Measurements from ENCODE around the gene HELB. TPM values are rescaled to one million over a fixed set of nuclear protein-coding genes. Genes with fewer than 3 reads are reported as not detected.

HELB gene
- total and polyA plus RNA-seq, 2 of the 4 experiments (the other 2 are of a cell fraction): 0.72 to 2.9 TPM

GRCh38 chr12:66255737-66256136 lies 46.6 kb upstream of the HELB start:
- H3K36me3 ChIP-seq (ENCODE audit: control insufficient read depth, insufficient read depth, low read length): no peaks in the 10 kb centered on the region

More at GRCh38 chr12:66255737-66256136, 46.6 kb upstream of the HELB start:
- no peak overlapping the region for H3K56ac ChIP-seq (ENCODE audit: extremely low read depth, insufficient read depth, low read length)
- H3K23ac ChIP-seq (ENCODE audit: low read depth, low read length): no peak overlapping the region
- no peak overlapping the region for H2AK5ac ChIP-seq (ENCODE audit: low read depth, low read length)
- no peaks in the 10 kb centered on the region for H3K79me1 ChIP-seq (ENCODE audit: low read depth in 1 of 2, low read length in 2 of 2)
- H4K91ac ChIP-seq (ENCODE audit: insufficient read depth, low read depth, low read length): no peak overlapping the region
- no peak overlapping the region for H2BK5ac ChIP-seq (ENCODE audit: low read depth, low read length, poor library complexity, severe bottlenecking)
- no peak overlapping the region for H3K14ac ChIP-seq (replicated peaks; ENCODE audit: low read depth, low read length)
- POLR2A ChIA-PET (ENCODE audit: unreplicated experiment): no interaction called here
- dilution Hi-C loops (cut with HindIII; ENCODE audit: low sequenced_read_pairs, unreplicated experiment) (no loop called here), in situ Hi-C loops (cut with MboI; ENCODE audit: low sequenced_read_pairs) (no loop called here), intact Hi-C loops (cut with micrococcal nuclease) (no loop called here)
- BruUV-seq (replicated peaks): no TSS peak
- no peak overlapping the region for H3K4me3 ChIP-seq (ENCODE audit: insufficient read depth, low read depth, low read length)
- H3K27me3 ChIP-seq (ENCODE audit: control insufficient read depth, insufficient read depth, low read length): peaks cover 6% of the 10 kb centered on the region
- H3K4ac ChIP-seq (ENCODE audit: low read depth, low read length): no peak overlapping the region
- H4K8ac ChIP-seq (ENCODE audit: low read depth in 2 of 2, low read length in 2 of 2): no peak overlapping the region
- H4K20me1 ChIP-seq (ENCODE audit: insufficient read depth, low read length): no peaks in the 10 kb centered on the region
- no peak overlapping the region for H2BK15ac ChIP-seq (ENCODE audit: low read depth, low read length)
- H2BK20ac ChIP-seq (ENCODE audit: low read depth, low read length): no peak overlapping the region
- TF ChIP-seq RCOR1 (IDR thresholded peaks at IDR 0.05; ENCODE audit: insufficient replicate concordance, low read length) (no peak), ELK1 (IDR thresholded peaks at IDR 0.05; ENCODE audit: borderline replicate concordance, low read depth, low read length) (no peak), NFE2L2 (IDR thresholded peaks at IDR 0.05; ENCODE audit: low read depth, low read length) (no peak), CEBPB (IDR thresholded peaks at IDR 0.05; ENCODE audit: low read depth, low read length) (no peak), RFX5 (IDR thresholded peaks at IDR 0.05; ENCODE audit: low read depth, low read length) (no peak), CHD1 (IDR thresholded peaks at IDR 0.05; ENCODE audit: low read depth, low read length) (no peak), MAFK (IDR thresholded peaks at IDR 0.05; ENCODE audit: low read depth, low read length) (no peak)
- ATAC-seq (ENCODE audit: low read depth) (no peak), DNase-seq (no peak)
- no peak overlapping the region for H3K18ac ChIP-seq (ENCODE audit: low read depth, low read length)
- H3K4me1 ChIP-seq (ENCODE audit: control insufficient read depth, insufficient read depth, low read length): no peaks in the 10 kb centered on the region
- no peak overlapping the region for H2AK9ac ChIP-seq (replicated peaks; ENCODE audit: low read depth, low read length, poor library complexity)
- CTCF ChIA-PET: no interaction called here
- H3K27ac ChIP-seq (ENCODE audit: insufficient read depth, low read length): no peak overlapping the region
- H3K9ac ChIP-seq (ENCODE audit: low read depth, low read length): no peak overlapping the region
- H3K9me3 ChIP-seq (ENCODE audit: control insufficient read depth, insufficient read depth, low read length): no peaks in the 10 kb centered on the region
- no peaks in the 10 kb centered on the region for H3K9me1 ChIP-seq (ENCODE audit: insufficient read depth, low read length)
- H2AFZ ChIP-seq (replicated peaks; ENCODE audit: low read length, poor library complexity): no peak overlapping the region
- H2BK120ac ChIP-seq (ENCODE audit: low read depth, low read length): no peak overlapping the region
- no peak overlapping the region for H4K5ac ChIP-seq (ENCODE audit: low read depth, low read length)
- no peak overlapping the region for H3K4me2 ChIP-seq (ENCODE audit: low read depth, low read length)
